DOHH2 (cell line): Measurements from ENCODE around the gene DHX36.

Source experiments
- H3F3A ChIP-seq: fragments of 200-600 bp; sonication (generic), shearing (Covaris generic); 2 replicates; pipeline ENCODE4 v1.6.0; 2016; ENCODE audit warnings: antibody characterized with exemption, mild to moderate bottlenecking; ENCODE audit not compliant: control insufficient read depth, insufficient read depth
- H3K27ac ChIP-seq: fragments of 200-600 bp; sonication (generic); 2 replicates; pipeline ENCODE4 v1.5.1; 2014; ENCODE audit warnings: low read depth, mild to moderate bottlenecking, low read length, moderate library complexity
- H3K27me3 ChIP-seq: fragments of 200-600 bp; sonication (generic); 2 replicates; pipeline ENCODE4 v1.6.1; 2014; ENCODE audit warnings: mild to moderate bottlenecking, low read length, mixed read lengths; ENCODE audit not compliant: control insufficient read depth
- H3K36me3 ChIP-seq: fragments of 200-600 bp; sonication (generic); 2 replicates; pipeline ENCODE4 v1.6.1; 2014; ENCODE audit warnings: mild to moderate bottlenecking, low read length, moderate library complexity, mixed read lengths; ENCODE audit not compliant: control insufficient read depth
- H3K4me1 ChIP-seq: fragments of 200-600 bp; sonication (generic); 2 replicates; pipeline ENCODE4 v1.6.1; 2014; ENCODE audit warnings: mild to moderate bottlenecking, low read length, mixed read lengths; ENCODE audit not compliant: control insufficient read depth
- H3K4me2 ChIP-seq: fragments of 200-600 bp; sonication (generic); 2 replicates; pipeline ENCODE4 v1.6.0; 2014; ENCODE audit warnings: mild to moderate bottlenecking, low read length, moderate library complexity
- H3K4me3 ChIP-seq: fragments of 200-600 bp; sonication (generic); 2 replicates; pipeline ENCODE4 v1.5.1; 2014; ENCODE audit warnings: mild to moderate bottlenecking, low read length, mixed read lengths
- H3K79me2 ChIP-seq: fragments of 200-600 bp; sonication (generic); 2 replicates; pipeline ENCODE4 v1.6.1; 2014; ENCODE audit warnings: mild to moderate bottlenecking, low read length, mixed read lengths; ENCODE audit not compliant: control insufficient read depth
- H3K9me2 ChIP-seq: fragments of 200-600 bp; sonication (generic); replicated peaks from 2 replicates; pipeline ENCODE4 v1.6.1; 2014; ENCODE audit warnings: mild to moderate bottlenecking, low read length, mixed read lengths; ENCODE audit not compliant: control insufficient read depth
- H3K9me3 ChIP-seq: fragments of 200-600 bp; sonication (generic); 2 replicates; pipeline ENCODE4 v1.6.1; 2014; ENCODE audit warnings: antibody characterized with exemption, low read length, mixed read lengths; ENCODE audit not compliant: control insufficient read depth, insufficient read depth
- H4K20me1 ChIP-seq: fragments of 200-600 bp; sonication (generic); 2 replicates; pipeline ENCODE4 v1.6.0; 2014; ENCODE audit warnings: low read depth, mild to moderate bottlenecking, antibody characterized with exemption, low read length, moderate library complexity; ENCODE audit not compliant: control insufficient read depth, insufficient read depth
- CTCF ChIP-seq: fragments of 200-600 bp; sonication (generic); IDR thresholded peaks from one replicate; pipeline ENCODE4 v1.5.1; 2014; ENCODE audit warnings: antibody characterized with exemption, mild to moderate bottlenecking, low read depth, low read length; ENCODE audit not compliant: poor library complexity, severe bottlenecking
- EZH2phosphoT487 ChIP-seq: fragments of 200-600 bp; sonication (generic); IDR thresholded peaks from 2 replicates; pipeline ENCODE4 v1.6.1; 2017; ENCODE audit warnings: borderline replicate concordance, mild to moderate bottlenecking, antibody characterized with exemption, low read length, moderate library complexity, mixed read lengths

Gene DHX36

GRCh38 chr3:154224866-154225265, 99.4 kb downstream of the DHX36 start:
- no peaks in the 10 kb centered on the region for H3K4me1 ChIP-seq
- no peaks in the 10 kb centered on the region for H3K36me3 ChIP-seq
- no peaks in the 10 kb centered on the region for H3F3A ChIP-seq
- TF ChIP-seq EZH2phosphoT487 (no peak), CTCF (no peak)
- no peak overlapping the region for H3K4me2 ChIP-seq
- H4K20me1 ChIP-seq: no peaks in the 10 kb centered on the region
- H3K27ac ChIP-seq: no peak overlapping the region
- H3K79me2 ChIP-seq: no peaks in the 10 kb centered on the region
- peaks cover 5% of the 10 kb centered on the region; the same call in 1 of the 2 replicates for H3K27me3 ChIP-seq
- H3K9me2 ChIP-seq: no peaks in the 10 kb centered on the region
- no peaks in the 10 kb centered on the region for H3K9me3 ChIP-seq
- H3K4me3 ChIP-seq: no peak overlapping the region

DNA sequence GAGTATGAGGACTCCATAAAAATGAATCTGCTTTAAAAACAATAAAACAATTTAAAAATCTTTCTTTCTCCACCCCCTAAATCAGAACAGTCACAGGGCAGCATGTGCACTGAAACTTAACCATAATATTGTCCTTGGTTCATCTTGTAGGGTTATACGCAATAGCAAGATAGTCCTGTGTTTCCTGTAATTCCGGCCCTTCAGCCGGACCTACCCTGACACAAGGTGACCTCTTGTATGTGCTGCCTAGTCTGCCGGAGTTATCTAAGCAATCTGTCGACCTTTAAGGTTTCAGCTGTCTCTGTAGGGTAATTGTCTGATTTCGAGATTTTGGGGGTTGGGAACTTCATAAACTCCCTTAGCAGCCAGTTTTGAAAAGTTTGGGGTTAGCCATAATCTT, 99.9 kb downstream of the DHX36 start:
- Histone ChIP-seq H3K4me3 (no peak overlapping the region), H3K36me3 (no peaks in the 10 kb centered on the region), H3K4me1 (no peaks in the 10 kb centered on the region), H3K79me2 (no peaks in the 10 kb centered on the region), H3K9me2 (no peaks in the 10 kb centered on the region), H3F3A (no peaks in the 10 kb centered on the region), H4K20me1 (no peaks in the 10 kb centered on the region), H3K9me3 (no peaks in the 10 kb centered on the region), H3K27ac (no peak overlapping the region), H3K27me3 (peaks cover 5% of the 10 kb centered on the region; the same call in 1 of the 2 replicates), H3K4me2 (no peak overlapping the region)
- TF ChIP-seq EZH2phosphoT487: no peak
- TF ChIP-seq CTCF: no peak

DNA sequence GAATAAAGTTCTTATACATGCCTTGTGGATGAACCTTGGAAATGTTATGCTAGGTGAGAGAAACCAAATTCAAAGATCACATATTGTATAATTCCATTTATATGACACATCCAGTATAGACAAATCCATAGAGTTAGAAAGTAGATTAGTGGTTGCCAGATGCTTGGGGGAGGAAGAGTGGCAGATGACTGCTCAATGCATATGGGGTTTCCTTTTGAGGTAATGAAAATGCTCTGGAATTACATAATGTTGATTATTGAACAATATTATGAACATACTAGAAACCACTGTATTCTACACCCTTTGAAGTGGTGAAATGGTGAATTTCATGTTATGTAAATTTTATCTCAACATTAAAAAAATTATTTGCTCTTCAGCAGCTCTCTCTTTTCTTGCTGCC, 100.8 kb downstream of the DHX36 start:
- Histone ChIP-seq H3K4me1 (no peaks in the 10 kb centered on the region), H3K9me3 (no peaks in the 10 kb centered on the region), H3K9me2 (no peaks in the 10 kb centered on the region), H3K4me2 (no peak overlapping the region), H3K27me3 (peaks cover 5% of the 10 kb centered on the region; the same call in 1 of the 2 replicates), H3K27ac (no peak overlapping the region), H3K36me3 (no peaks in the 10 kb centered on the region), H3F3A (no peaks in the 10 kb centered on the region), H3K4me3 (no peak overlapping the region), H4K20me1 (no peaks in the 10 kb centered on the region), H3K79me2 (no peaks in the 10 kb centered on the region)
- no peak for TF ChIP-seq EZH2phosphoT487
- TF ChIP-seq CTCF: no peak
